Endothelial cell of umbilical vein (primary cell): ENCODE data around the gene DLG1. TPM values are rescaled to one million over a fixed set of nuclear protein-coding genes. Genes with fewer than 3 reads are reported as not detected.

ENCODE experiments used
- BruUV-seq: library from RNA; stranded (reverse); fragments of 400-500 nt; replicated peaks from 2 replicates; lab custom pipeline; 2021; lab: Mats Ljungman, UMichigan
- CTCF ChIA-PET: fragments of 300-600, 350-600 bp; sonication (Branson Sonifier 250); formaldehyde crosslinking; loops from one replicate; lab custom pipeline; 2021; ENCODE audit warnings: antibody characterized with exemption, inconsistent platforms; lab: Charles Lee
- POLR2A ChIA-PET: fragments of 300-600, 350-600 bp; sonication (Branson Sonifier 250); formaldehyde crosslinking; loops from one replicate; lab custom pipeline; 2021; ENCODE audit warnings: antibody characterized with exemption, inconsistent platforms; lab: Charles Lee
- DNase-seq: peaks from one replicate; pipeline ENCODE4 v3.0.0-alpha.2; 2011; ENCODE audit warnings: low read depth, low spot score
- FAIRE-seq: peaks from 2 replicates; lab custom pipeline; 2011; peaks lifted over from hg19 to GRCh38; lab: Jason Lieb, UNC
- H2AFZ ChIP-seq: 2 replicates; pipeline ENCODE4 v1.6.0; 2012; ENCODE audit warnings: low read depth, low read length, control low read depth, inconsistent platforms
- H3K27ac ChIP-seq: 2 replicates; pipeline ENCODE4 v1.5.1; 2011; ENCODE audit warnings: low read depth, mild to moderate bottlenecking, control low read depth, low read length, moderate library complexity; ENCODE audit not compliant: insufficient read depth
- H3K27me3 ChIP-seq, 2 experiments: 2 replicates each; pipeline versions ENCODE4 v1.6.0 to v1.6.1; 2011; ENCODE audit warnings: low read length in 2 of 2, mixed read lengths in 1 of 2; ENCODE audit not compliant: control insufficient read depth in 2 of 2, insufficient read depth in 2 of 2
- H3K36me3 ChIP-seq, 2 experiments: 2 replicates in 1 of 2; 3 replicates in 1 of 2; pipeline ENCODE4 v1.5.1; 2011; ENCODE audit warnings: low read length in 2 of 2, mild to moderate bottlenecking in 1 of 2, moderate library complexity in 1 of 2; ENCODE audit not compliant: control insufficient read depth in 2 of 2, insufficient read depth in 2 of 2; ENCODE audit errors: extremely low read depth in 1 of 2
- H3K4me1 ChIP-seq: 3 replicates; pipeline ENCODE4 v1.5.1; 2011; ENCODE audit warnings: mild to moderate bottlenecking, low read length; ENCODE audit not compliant: control insufficient read depth, insufficient read depth; ENCODE audit errors: extremely low read depth
- H3K4me2 ChIP-seq: 2 replicates; pipeline ENCODE4 v1.6.1; 2011; ENCODE audit warnings: low read length, control low read depth, mixed read lengths; ENCODE audit not compliant: insufficient read depth
- H3K4me3 ChIP-seq, 3 experiments: fragments of 200-600 bp in 1 of 3; sonication (generic), shearing (Covaris generic) in 1 of 3; replicated peaks in 1 of 3; 2 replicates each; pipeline ENCODE4 v1.5.1; 2011 to 2016; ENCODE audit warnings: control low read depth in 3 of 3, low read length in 3 of 3, mild to moderate bottlenecking in 2 of 3, inconsistent platforms in 1 of 3, low read depth in 1 of 3, moderate library complexity in 1 of 3; ENCODE audit not compliant: insufficient read depth in 1 of 3
- H3K79me2 ChIP-seq: 2 replicates; pipeline ENCODE4 v1.6.0; 2012; ENCODE audit warnings: low read length, inconsistent platforms; ENCODE audit not compliant: control insufficient read depth, insufficient read depth
- H3K9ac ChIP-seq: replicated peaks from 2 replicates; pipeline ENCODE3; 2011; ENCODE audit warnings: low read length, control low read depth; ENCODE audit not compliant: insufficient read depth; ENCODE audit errors: extremely low read depth
- H3K9me1 ChIP-seq: replicated peaks from 3 replicates; pipeline ENCODE4 v1.6.0; 2011; ENCODE audit warnings: mild to moderate bottlenecking, low read length; ENCODE audit not compliant: control insufficient read depth, insufficient read depth; ENCODE audit errors: extremely low read depth
- H3K9me3 ChIP-seq: replicated peaks from 2 replicates; pipeline ENCODE4 v1.5.1; 2012; ENCODE audit warnings: low read length, inconsistent platforms; ENCODE audit not compliant: control insufficient read depth, insufficient read depth
- H4K20me1 ChIP-seq: replicated peaks from 2 replicates; pipeline ENCODE3; 2011; ENCODE audit warnings: mild to moderate bottlenecking, low read length; ENCODE audit not compliant: control insufficient read depth, insufficient read depth; ENCODE audit errors: extremely low read depth
- CTCF ChIP-seq, 2 donors: IDR thresholded peaks; 1 replicate in 1 of 2; 2 replicates in 1 of 2; pipeline ENCODE4 v1.5.1; 2011; ENCODE audit warnings: low read length in 2 of 2, mild to moderate bottlenecking in 2 of 2, moderate library complexity in 2 of 2, control low read depth in 1 of 2, inconsistent platforms in 1 of 2, low read depth in 1 of 2; ENCODE audit not compliant: insufficient read depth in 1 of 2; ENCODE audit errors: extremely low read depth in 1 of 2
- EZH2 ChIP-seq: IDR thresholded peaks from 2 replicates; pipeline ENCODE4 v1.6.1; 2012; ENCODE audit warnings: borderline replicate concordance, low read depth, mild to moderate bottlenecking, moderate library complexity, low read length, inconsistent platforms; ENCODE audit not compliant: severe bottlenecking
- FOS ChIP-seq: IDR thresholded peaks from 2 replicates; pipeline ENCODE4 v1.6.1; 2011; ENCODE audit warnings: mild to moderate bottlenecking, low read length, moderate library complexity, borderline replicate concordance; ENCODE audit not compliant: insufficient read depth
- GATA2 ChIP-seq: IDR thresholded peaks from 2 replicates; pipeline ENCODE4 v1.7.0; 2011; ENCODE audit warnings: low read depth, mild to moderate bottlenecking, moderate library complexity, mixed read lengths, low read length; ENCODE audit not compliant: insufficient read length, insufficient read depth
- JUN ChIP-seq: IDR thresholded peaks from 2 replicates; pipeline ENCODE4 v1.6.1; 2011; ENCODE audit warnings: borderline replicate concordance, low read depth; ENCODE audit not compliant: insufficient read length, insufficient read depth
- MAX ChIP-seq: IDR thresholded peaks from 2 replicates; pipeline ENCODE4 v1.6.1; 2011; ENCODE audit not compliant: insufficient read depth, insufficient read length
- MYC ChIP-seq: IDR thresholded peaks from one replicate; pipeline ENCODE4 v1.6.1; 2011; ENCODE audit warnings: mild to moderate bottlenecking, low read depth, low read length
- POLR2A ChIP-seq: IDR thresholded peaks from 2 replicates; pipeline ENCODE4 v1.6.1; 2012; ENCODE audit warnings: low read depth, mild to moderate bottlenecking, control low read depth, low read length
- POLR2AphosphoS5 ChIP-seq: IDR thresholded peaks from 2 replicates; pipeline ENCODE4 v1.6.1; 2012; ENCODE audit warnings: low read depth, mild to moderate bottlenecking, control low read depth, low read length, moderate library complexity; ENCODE audit not compliant: insufficient read depth
- dilution Hi-C: fragments of 300-500 bp; cut with MboI; formaldehyde crosslinking; loops from one replicate; pipeline ENCODE4 v1.15.0; 2019; ENCODE audit warnings: low sequenced_read_pairs; ENCODE audit not compliant: extremely low pct_ligation_motif_present
- intact Hi-C: fragments of 100-400 bp; cut with micrococcal nuclease; formaldehyde crosslinking; loops from one replicate; pipeline ENCODE4 v1.10.0; 2022
- polyA plus RNA-seq, 4 experiments: library from polyadenylated mRNA; depleted of rRNA in 3 of 4; stranded (reverse) in 3 of 4; unstranded in 1 of 4; fragments of >200 nt; gene quantifications; 2 replicates each; pipeline versions ENCODE4 v1.2.1 to v1.2.3, GENCODE V29; 2011 to 2012; ENCODE audit warnings: missing spikeins in 1 of 4
- total RNA-seq: library from RNA; stranded (reverse); gene quantifications from 2 replicates; pipeline ENCODE4 v1.2.3, GENCODE V29; 2021

The DLG1 gene
- total and polyA plus RNA-seq, 2 donors (not counting 3 experiments of a cell fraction or from before 2014, with no cell fraction given): 26.5 to 80.1 TPM

- CTCF ChIA-PET: interaction anchor here (1.2 to 1.3 kb wide), 2 partner anchors 98 to 199 kb away, joined by 3 read pairs; no protein-coding TSS in a partner anchor
- no peak overlapping the region for H2AFZ ChIP-seq
- intact Hi-C loops: no loop called here
- H3K4me2 ChIP-seq: no peak overlapping the region
- BruUV-seq: no TSS peak
- no peaks in the 10 kb centered on the region for H3K36me3 ChIP-seq
- no peak for TF ChIP-seq GATA2
- TF ChIP-seq EZH2: no peak
- TF ChIP-seq FOS: no peak
- TF ChIP-seq CTCF (IDR thresholded peaks at IDR 0.05; ENCODE audit: extremely low read depth in 1 of 2, insufficient read depth in 1 of 2, low read depth in 1 of 2, low read length in 2 of 2): no peak
- TF ChIP-seq MYC: no peak
- TF ChIP-seq POLR2A: no peak
- TF ChIP-seq MAX: no peak
- TF ChIP-seq POLR2AphosphoS5: no peak
- no peak for TF ChIP-seq JUN
- FAIRE-seq (no peak), DNase-seq (no peak)
- no peaks in the 10 kb centered on the region for H3K9me1 ChIP-seq
- POLR2A ChIA-PET: no interaction called here
- no peak overlapping the region for H3K4me3 ChIP-seq
- H3K9ac ChIP-seq: no peak overlapping the region
- no peaks in the 10 kb centered on the region for H4K20me1 ChIP-seq
- no peak overlapping the region for H3K27ac ChIP-seq
- H3K9me3 ChIP-seq: no peaks in the 10 kb centered on the region
- H3K79me2 ChIP-seq: no peaks in the 10 kb centered on the region
- dilution Hi-C loops: no loop called here
- no peaks in the 10 kb centered on the region for H3K27me3 ChIP-seq
- peaks cover 8% of the 10 kb centered on the region for H3K4me1 ChIP-seq
Measured at GRCh38 chr3:197302696-197303341, 4.4 kb upstream of the DLG1 start.
